HG03159 (cell line): Measurements from ENCODE around the gene PTDSS2.
"Not testable (repeated sequence)": the region's sequence is repeated elsewhere in the genome, so short reads cannot be mapped to it uniquely, and the experiment has no call there.

Experiments used
- ATAC-seq: cut with Tn5 transposase; IDR thresholded peaks from one replicate; pipeline ENCODE4 v1.9.1; 2021; ENCODE audit warnings: mild to moderate bottlenecking, moderate library complexity; ENCODE audit not compliant: unreplicated experiment

Gene PTDSS2

GRCh38 chr11:413120-414081 lies 36.7 kb upstream of the PTDSS2 start:
- ATAC-seq: no peak

GRCh38 chr11:414318-414857 lies 35.7 kb upstream of the PTDSS2 start:
- no peak for ATAC-seq

GRCh38 chr11:415640-416041 lies 34.4 kb upstream of the PTDSS2 start:
- ATAC-seq: no peak

- ATAC-seq: no peak
These were observed 33.9 kb upstream of the PTDSS2 start for GRCh38 chr11:416051-416756.

- no peak for ATAC-seq
These were observed 33.1 kb upstream of the PTDSS2 start for GRCh38 chr11:416757-417621.

- ATAC-seq: no peak
These were observed 32.3 kb upstream of the PTDSS2 start for GRCh38 chr11:417652-418342.

GRCh38 chr11:418343-419247 lies 31.5 kb upstream of the PTDSS2 start:
- no peak for ATAC-seq

GRCh38 chr11:419248-420005 lies 30.7 kb upstream of the PTDSS2 start:
- ATAC-seq: no peak

GRCh38 chr11:420054-420910 lies 29.8 kb upstream of the PTDSS2 start:
- no peak for ATAC-seq

- no peak for ATAC-seq
These were observed 29.2 kb upstream of the PTDSS2 start for GRCh38 chr11:420911-421321.

- no peak for ATAC-seq
These were observed 27.8 kb upstream of the PTDSS2 start for GRCh38 chr11:422249-422656.

- no peak for ATAC-seq
These were observed 25.8 kb upstream of the PTDSS2 start for GRCh38 chr11:424232-424631.

- not testable (repeated sequence) for ATAC-seq
These were observed 25.3 kb upstream of the PTDSS2 start for GRCh38 chr11:424766-425165.

GRCh38 chr11:425301-425700 lies 24.8 kb upstream of the PTDSS2 start:
- no peak for ATAC-seq

GRCh38 chr11:426851-427250 lies 23.2 kb upstream of the PTDSS2 start:
- no peak for ATAC-seq

GRCh38 chr11:428295-428694 lies 21.8 kb upstream of the PTDSS2 start:
- no peak for ATAC-seq

- ATAC-seq: no peak
These were observed 20.7 kb upstream of the PTDSS2 start for GRCh38 chr11:429391-429790.
